Neural progenitor cell (in vitro differentiated cells): ENCODE data around the gene GBA3.

ENCODE experiments used
- EZH2 ChIP-seq: fragments of 200-600 bp; sonication (generic); IDR thresholded peaks from 2 replicates; pipeline ENCODE4 v1.6.1; 2017; ENCODE audit warnings: antibody characterized with exemption, mild to moderate bottlenecking, moderate library complexity
- TF ChIP-seq, protein P1 (sequence below): fragments of 200-600 bp; sonication (generic); IDR thresholded peaks from 2 replicates; pipeline ENCODE4 v1.5.1; 2017; ENCODE audit warnings: antibody characterized with exemption, mild to moderate bottlenecking

DNA sequence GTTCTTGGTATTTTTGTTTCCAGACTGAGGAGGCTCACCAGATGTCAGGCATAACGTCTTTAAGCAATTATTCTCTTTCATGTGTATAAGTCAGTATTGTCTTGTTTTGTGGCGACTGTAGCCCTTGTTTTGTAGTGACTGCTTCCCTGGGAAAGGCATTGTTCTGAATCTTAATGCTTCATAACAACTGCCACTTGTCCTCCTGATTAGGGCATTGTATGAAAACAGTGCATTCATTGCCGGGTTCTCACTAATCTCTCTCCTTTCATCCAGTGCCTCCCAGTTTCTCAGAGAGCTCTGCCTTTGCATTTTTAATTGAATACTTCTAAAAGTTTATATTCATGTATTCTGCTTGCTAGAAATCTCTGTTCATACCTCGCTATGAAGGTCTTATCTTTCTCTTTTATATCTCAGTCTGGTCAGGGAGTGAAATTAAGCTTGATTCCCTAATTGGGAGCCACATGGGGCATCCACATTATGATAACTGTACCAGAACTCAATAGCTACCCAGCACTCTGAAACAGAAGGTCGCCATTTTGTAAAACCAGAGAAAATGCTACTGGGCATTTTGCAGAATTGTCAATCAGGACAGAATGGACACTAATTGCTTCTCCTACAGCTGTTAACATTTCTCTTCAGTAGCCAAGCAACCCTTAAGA lies 149.8 kb downstream of the GBA3 start:
- TF ChIP-seq EZH2 = no peak
- TF ChIP-seq, protein P1, sequence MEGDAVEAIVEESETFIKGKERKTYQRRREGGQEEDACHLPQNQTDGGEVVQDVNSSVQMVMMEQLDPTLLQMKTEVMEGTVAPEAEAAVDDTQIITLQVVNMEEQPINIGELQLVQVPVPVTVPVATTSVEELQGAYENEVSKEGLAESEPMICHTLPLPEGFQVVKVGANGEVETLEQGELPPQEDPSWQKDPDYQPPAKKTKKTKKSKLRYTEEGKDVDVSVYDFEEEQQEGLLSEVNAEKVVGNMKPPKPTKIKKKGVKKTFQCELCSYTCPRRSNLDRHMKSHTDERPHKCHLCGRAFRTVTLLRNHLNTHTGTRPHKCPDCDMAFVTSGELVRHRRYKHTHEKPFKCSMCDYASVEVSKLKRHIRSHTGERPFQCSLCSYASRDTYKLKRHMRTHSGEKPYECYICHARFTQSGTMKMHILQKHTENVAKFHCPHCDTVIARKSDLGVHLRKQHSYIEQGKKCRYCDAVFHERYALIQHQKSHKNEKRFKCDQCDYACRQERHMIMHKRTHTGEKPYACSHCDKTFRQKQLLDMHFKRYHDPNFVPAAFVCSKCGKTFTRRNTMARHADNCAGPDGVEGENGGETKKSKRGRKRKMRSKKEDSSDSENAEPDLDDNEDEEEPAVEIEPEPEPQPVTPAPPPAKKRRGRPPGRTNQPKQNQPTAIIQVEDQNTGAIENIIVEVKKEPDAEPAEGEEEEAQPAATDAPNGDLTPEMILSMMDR = no peak
